Liver (tissue), 9 donors: ENCODE data around the gene CST9. TPM values are rescaled to one million over a fixed set of nuclear protein-coding genes. Genes with fewer than 3 reads are reported as not detected.

Source experiments
- DNase-seq: peaks from one replicate; pipeline ENCODE4 v3.0.0-alpha.2; 2017; ENCODE audit warnings: low spot score
- H3K27ac ChIP-seq, 2 donors: one replicate each; pipeline ENCODE4 v1.7.0; 2013; ENCODE audit warnings: inconsistent platforms in 2 of 2, low read length in 2 of 2, control low read depth in 1 of 2, low read depth in 1 of 2, mild to moderate bottlenecking in 1 of 2
- H3K27me3 ChIP-seq, 4 donors: one replicate each; pipeline versions ENCODE4 v1.6.1 to v1.7.0; 2013; ENCODE audit warnings: low read length in 3 of 4, inconsistent platforms in 1 of 4, mild to moderate bottlenecking in 1 of 4, moderate library complexity in 1 of 4; ENCODE audit not compliant: control insufficient read depth in 4 of 4, insufficient read depth in 4 of 4
- H3K36me3 ChIP-seq, 4 donors: one replicate each; pipeline versions ENCODE4 v1.6.1 to v1.7.0; 2013; ENCODE audit warnings: low read length in 3 of 4, mild to moderate bottlenecking in 3 of 4, low read depth in 1 of 4, moderate library complexity in 1 of 4; ENCODE audit not compliant: control insufficient read depth in 4 of 4, insufficient read depth in 3 of 4
- H3K4me1 ChIP-seq, 4 donors: one replicate each; pipeline versions ENCODE4 v1.6.1 to v1.7.0; 2013; ENCODE audit warnings: low read length in 3 of 4, mild to moderate bottlenecking in 3 of 4, moderate library complexity in 1 of 4; ENCODE audit not compliant: control insufficient read depth in 4 of 4, insufficient read depth in 4 of 4
- H3K4me3 ChIP-seq, 3 donors: one replicate each; pipeline versions ENCODE4 v1.6.1 to v1.7.0; 2013; ENCODE audit warnings: low read length in 3 of 3, control low read depth in 1 of 3, low read depth in 1 of 3, mild to moderate bottlenecking in 1 of 3
- H3K9ac ChIP-seq, 2 donors: one replicate each; pipeline ENCODE4 v1.7.0; 2013; ENCODE audit warnings: low read length in 2 of 2, mild to moderate bottlenecking in 2 of 2, moderate library complexity in 2 of 2, control low read depth in 1 of 2, low read depth in 1 of 2
- H3K9me3 ChIP-seq, 4 donors: one replicate each; pipeline versions ENCODE4 v1.6.1 to v1.7.0; 2013; ENCODE audit warnings: low read length in 3 of 4; ENCODE audit not compliant: control insufficient read depth in 4 of 4
- CTCF ChIP-seq: fragments of 150-350 bp; IDR thresholded peaks from 2 replicates; pipeline ENCODE4 v1.5.1; 2017; ENCODE audit warnings: improper control_type of control experiment, low read depth, low read length; ENCODE audit not compliant: missing input control
- EGR1 ChIP-seq, 2 donors: IDR thresholded peaks; 2 replicates each; pipeline ENCODE4 v1.6.1; 2016 to 2018; ENCODE audit warnings: antibody characterized with exemption in 2 of 2, low read depth in 2 of 2
- FOXA1 ChIP-seq: IDR thresholded peaks from 2 replicates; pipeline ENCODE4 v1.6.1; 2016; ENCODE audit warnings: antibody characterized with exemption
- FOXA2 ChIP-seq: IDR thresholded peaks from 2 replicates; pipeline ENCODE4 v1.6.1; 2016; ENCODE audit warnings: antibody characterized with exemption
- GABPA ChIP-seq, 2 donors: IDR thresholded peaks in 1 of 2; conservative IDR thresholded peaks in 1 of 2; 2 replicates each; pipeline ENCODE4 v1.6.1; 2016; ENCODE audit warnings: antibody characterized with exemption in 2 of 2, mild to moderate bottlenecking in 1 of 2, moderate library complexity in 1 of 2
- HNF4A ChIP-seq, 2 donors: conservative IDR thresholded peaks; 2 replicates each; pipeline ENCODE4 v1.6.1; 2016; ENCODE audit warnings: antibody characterized with exemption in 2 of 2, mild to moderate bottlenecking in 2 of 2
- JUND ChIP-seq, 2 donors: IDR thresholded peaks; 2 replicates each; pipeline ENCODE4 v1.6.1; 2016; ENCODE audit warnings: antibody characterized with exemption in 2 of 2
- MAX ChIP-seq: IDR thresholded peaks from 2 replicates; pipeline ENCODE4 v1.6.1; 2016; ENCODE audit warnings: antibody characterized with exemption
- NR2F2 ChIP-seq: IDR thresholded peaks from 2 replicates; pipeline ENCODE4 v1.6.1; 2016; ENCODE audit warnings: antibody characterized with exemption
- RAD21 ChIP-seq, 2 donors: IDR thresholded peaks; 2 replicates each; pipeline ENCODE4 v1.6.1; 2016; ENCODE audit warnings: antibody characterized with exemption in 2 of 2, mild to moderate bottlenecking in 2 of 2
- REST ChIP-seq: IDR thresholded peaks from 2 replicates; pipeline ENCODE4 v1.6.1; 2016; ENCODE audit warnings: antibody characterized with exemption, mild to moderate bottlenecking
- RXRA ChIP-seq, 2 donors: IDR thresholded peaks; 2 replicates each; pipeline ENCODE4 v1.6.1; 2017 to 2018; ENCODE audit warnings: antibody characterized with exemption in 2 of 2, mild to moderate bottlenecking in 1 of 2
- TAF1 ChIP-seq: conservative IDR thresholded peaks from 2 replicates; pipeline ENCODE4 v1.6.1; 2016; ENCODE audit warnings: antibody characterized with exemption, mild to moderate bottlenecking
- YY1 ChIP-seq: IDR thresholded peaks from 2 replicates; pipeline ENCODE4 v1.6.1; 2016; ENCODE audit warnings: antibody characterized with exemption, mild to moderate bottlenecking
- WGBS: extraction: QIAGEN DNeasy Blood & Tissue Kit; methylation state at CpG from one replicate; pipeline ENCODE4 v1.1.7; 2013; 5-methylcytosine and 5-hydroxymethylcytosine counted together
- polyA plus RNA-seq, 2 donors: library from polyadenylated mRNA; stranded (reverse) in 1 of 2; unstranded in 1 of 2; fragments of 200-250 nt in 1 of 2; fragments of >200 nt in 1 of 2; fragmentation: Nextera tagmentation in 1 of 2; extraction: Ambion mirVana in 1 of 2; gene quantifications; one replicate each; pipeline versions ENCODE4 v1.2.1 to v1.2.3, GENCODE V29; 2013 to 2015
- total RNA-seq, 2 donors: library from RNA; depleted of rRNA; stranded (reverse); fragments of >200 nt; gene quantifications; one replicate each; pipeline ENCODE4 v1.2.3, GENCODE V29; 2014
- TF ChIP-seq, protein P1 (sequence below): IDR thresholded peaks from 2 replicates; pipeline ENCODE4 v1.6.1; 2016; ENCODE audit warnings: antibody characterized with exemption
- donor health status: healthy.
- donor health status: healthy.
- donor health status: healthy.
- donor health status: healthy.
- donor health status: healthy.

The CST9 gene
- total and polyA plus RNA-seq, 4 donors = not detected

- TF ChIP-seq CTCF = no peak
Measured at GRCh38 chr20:23640018-23640601, 34.4 kb upstream of the CST9 start (continued).

- peaks cover 13 to 28% (median 18%) of the 10 kb centered on the region in 4 donors for H3K4me1 ChIP-seq
- no peaks in the 10 kb centered on the region for H3K9me3 ChIP-seq
- WGBS = 79% methylated on average over 8 of the region's 8 CpGs
- H3K27ac ChIP-seq = no peak overlapping the region
- no peak overlapping the region for H3K9ac ChIP-seq
- no peak for DNase-seq
- no peaks in the 10 kb centered on the region for H3K27me3 ChIP-seq
- no peaks in the 10 kb centered on the region for H3K36me3 ChIP-seq
- H3K4me3 ChIP-seq = no peak overlapping the region
- TF ChIP-seq RAD21 (IDR thresholded peaks at IDR 0.05) (no peak), NR2F2 (no peak), MAX (no peak), YY1 (no peak), TAF1 (no peak), GABPA (IDR thresholded peaks at IDR 0.05 in 1 of 2, conservative IDR thresholded peaks at IDR 0.05 in 1 of 2) (no peak), REST (no peak), RXRA (IDR thresholded peaks at IDR 0.05) (no peak), FOXA1 (no peak), JUND (IDR thresholded peaks at IDR 0.05) (no peak), FOXA2 (no peak), HNF4A (conservative IDR thresholded peaks at IDR 0.05) (no peak), EGR1 (IDR thresholded peaks at IDR 0.05; ENCODE audit: low read depth in 2 of 2) (no peak), CTCF (no peak)
- TF ChIP-seq, protein P1, sequence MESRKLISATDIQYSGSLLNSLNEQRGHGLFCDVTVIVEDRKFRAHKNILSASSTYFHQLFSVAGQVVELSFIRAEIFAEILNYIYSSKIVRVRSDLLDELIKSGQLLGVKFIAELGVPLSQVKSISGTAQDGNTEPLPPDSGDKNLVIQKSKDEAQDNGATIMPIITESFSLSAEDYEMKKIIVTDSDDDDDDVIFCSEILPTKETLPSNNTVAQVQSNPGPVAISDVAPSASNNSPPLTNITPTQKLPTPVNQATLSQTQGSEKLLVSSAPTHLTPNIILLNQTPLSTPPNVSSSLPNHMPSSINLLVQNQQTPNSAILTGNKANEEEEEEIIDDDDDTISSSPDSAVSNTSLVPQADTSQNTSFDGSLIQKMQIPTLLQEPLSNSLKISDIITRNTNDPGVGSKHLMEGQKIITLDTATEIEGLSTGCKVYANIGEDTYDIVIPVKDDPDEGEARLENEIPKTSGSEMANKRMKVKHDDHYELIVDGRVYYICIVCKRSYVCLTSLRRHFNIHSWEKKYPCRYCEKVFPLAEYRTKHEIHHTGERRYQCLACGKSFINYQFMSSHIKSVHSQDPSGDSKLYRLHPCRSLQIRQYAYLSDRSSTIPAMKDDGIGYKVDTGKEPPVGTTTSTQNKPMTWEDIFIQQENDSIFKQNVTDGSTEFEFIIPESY = no peak
Measured at GRCh38 chr20:23639490-23639958, 33.8 kb upstream of the CST9 start.
